ENCODE measurements around the gene DSCAML1. TPM values are rescaled to one million over a fixed set of nuclear protein-coding genes. Genes with fewer than 3 reads are reported as not detected.
"Not testable (repeated sequence)": the region's sequence is repeated elsewhere in the genome, so short reads cannot be mapped to it uniquely, and the experiment has no call there.

DSCAML1 gene
- total RNA-seq, 6 donors from 2014 or later, result 0.30 to 3.1 (median 1.3) TPM

DNA sequence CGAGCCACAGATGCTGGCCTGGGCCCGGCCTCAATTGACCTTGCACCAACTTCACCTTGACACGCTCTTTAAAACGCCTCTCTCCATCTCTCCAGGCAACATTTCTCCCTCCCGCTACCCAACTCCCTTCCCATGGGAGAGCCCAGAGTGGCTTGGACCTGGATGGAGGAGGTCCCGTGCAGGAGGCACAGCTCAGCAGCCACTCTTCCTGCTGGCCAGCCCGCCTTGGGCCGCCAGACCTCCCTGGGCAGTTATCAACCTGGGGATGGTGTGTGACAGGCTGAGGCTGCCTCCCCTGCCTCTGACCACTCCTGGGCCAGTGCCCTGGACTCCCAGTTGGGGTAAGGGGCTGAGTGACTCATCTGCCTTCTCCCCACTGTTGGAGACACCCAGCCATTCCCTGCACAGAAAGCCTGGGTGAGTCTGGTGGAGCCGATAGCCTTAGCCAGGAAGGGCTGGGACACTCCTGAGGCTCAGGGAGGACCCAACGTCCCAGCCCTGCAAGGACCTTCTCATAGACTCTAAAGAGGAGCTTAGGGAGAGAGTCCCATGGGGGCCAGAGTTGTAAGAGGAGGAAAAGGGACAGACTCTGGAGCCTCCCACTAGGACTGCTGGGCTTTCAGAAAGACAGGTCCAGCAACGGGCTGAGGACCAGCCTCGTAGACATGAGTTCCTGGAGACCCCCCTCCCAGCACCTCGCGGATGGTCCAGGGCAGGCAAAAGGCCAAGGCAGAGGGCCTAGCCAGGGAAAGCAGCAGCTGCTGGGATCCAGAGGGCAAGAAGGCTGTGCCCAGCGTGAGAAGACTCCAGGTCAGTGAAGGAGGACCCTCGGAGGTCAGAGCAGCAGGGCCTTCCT, 337.7 kb downstream of the DSCAML1 start:
- DNase-seq, result no peak
- no peaks in the 10 kb centered on the region for H3K27me3 ChIP-seq

DNA sequence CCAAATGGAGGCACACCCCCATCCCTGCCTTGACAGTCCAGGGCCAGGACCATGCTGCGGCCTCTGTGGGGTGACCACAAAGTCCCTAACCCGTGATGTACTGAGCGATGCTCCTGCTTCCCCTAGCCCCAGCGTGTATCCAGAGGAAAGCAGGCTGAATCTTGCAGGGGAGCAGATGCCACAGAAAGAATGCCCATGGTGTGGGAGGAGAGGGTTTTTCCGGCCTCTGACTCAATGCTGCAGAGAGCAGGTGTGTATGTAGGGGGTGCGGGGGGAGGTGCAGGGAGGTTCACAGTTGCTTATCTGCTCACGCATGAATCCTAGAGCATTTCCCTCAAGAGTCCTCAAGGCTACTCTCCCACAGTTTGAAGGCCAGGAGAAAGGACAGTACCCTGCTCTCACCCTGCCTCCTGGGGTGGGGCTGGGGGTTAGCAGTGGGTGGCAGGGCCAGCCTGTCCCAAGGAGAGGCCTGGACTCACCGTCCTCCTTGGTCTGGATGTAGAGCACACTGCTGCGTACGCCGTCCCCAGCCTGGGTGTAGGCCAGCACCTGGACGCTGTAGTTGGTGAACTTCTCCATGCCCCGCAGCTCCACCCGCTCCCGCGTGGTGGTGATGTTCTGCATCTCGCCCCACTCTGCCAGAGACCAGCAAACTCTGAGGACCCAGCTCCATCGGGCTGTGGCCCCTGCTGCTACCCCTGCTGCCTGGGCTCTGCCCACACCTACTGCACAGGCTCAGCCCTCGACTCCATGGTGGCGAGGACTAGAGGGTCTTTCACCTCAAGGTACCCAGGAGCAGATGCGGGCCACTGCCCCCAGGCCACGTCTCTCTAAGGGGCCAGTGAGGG, 338.5 kb downstream of the DSCAML1 start:
- H3K4me1 ChIP-seq, result no peaks in the 10 kb centered on the region
- peak in 1 of 2 donors; percentile 7 for ATAC-seq (ENCODE audit: low FRiP score in 2 of 2)
- H3K9me3 ChIP-seq, result peaks cover 0 to 7% (median 3%) of the 10 kb centered on the region in 4 donors
- TF ChIP-seq, protein P1, sequence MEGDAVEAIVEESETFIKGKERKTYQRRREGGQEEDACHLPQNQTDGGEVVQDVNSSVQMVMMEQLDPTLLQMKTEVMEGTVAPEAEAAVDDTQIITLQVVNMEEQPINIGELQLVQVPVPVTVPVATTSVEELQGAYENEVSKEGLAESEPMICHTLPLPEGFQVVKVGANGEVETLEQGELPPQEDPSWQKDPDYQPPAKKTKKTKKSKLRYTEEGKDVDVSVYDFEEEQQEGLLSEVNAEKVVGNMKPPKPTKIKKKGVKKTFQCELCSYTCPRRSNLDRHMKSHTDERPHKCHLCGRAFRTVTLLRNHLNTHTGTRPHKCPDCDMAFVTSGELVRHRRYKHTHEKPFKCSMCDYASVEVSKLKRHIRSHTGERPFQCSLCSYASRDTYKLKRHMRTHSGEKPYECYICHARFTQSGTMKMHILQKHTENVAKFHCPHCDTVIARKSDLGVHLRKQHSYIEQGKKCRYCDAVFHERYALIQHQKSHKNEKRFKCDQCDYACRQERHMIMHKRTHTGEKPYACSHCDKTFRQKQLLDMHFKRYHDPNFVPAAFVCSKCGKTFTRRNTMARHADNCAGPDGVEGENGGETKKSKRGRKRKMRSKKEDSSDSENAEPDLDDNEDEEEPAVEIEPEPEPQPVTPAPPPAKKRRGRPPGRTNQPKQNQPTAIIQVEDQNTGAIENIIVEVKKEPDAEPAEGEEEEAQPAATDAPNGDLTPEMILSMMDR (IDR thresholded peaks at IDR 0.05), result no peak
- TF ChIP-seq POLR2A (IDR thresholded peaks at IDR 0.05) (no peak), POLR2AphosphoS5 (IDR thresholded peaks at IDR 0.05) (no peak), EP300 (IDR thresholded peaks at IDR 0.05) (no peak)
- H3K36me3 ChIP-seq, result no peaks in the 10 kb centered on the region
- DNase-seq, result no peak
- 96 to 99% methylated on average over 16 to 21 of the region's 22 CpGs for WGBS, 2 donors
- no peak overlapping the region for H3K4me3 ChIP-seq
- H3K27ac ChIP-seq, result no peak overlapping the region
- no peaks in the 10 kb centered on the region for H3K27me3 ChIP-seq

More for the DNA sequence above, 337.7 kb downstream of the DSCAML1 start:
- Histone ChIP-seq H3K36me3 (no peaks in the 10 kb centered on the region), H3K27ac (no peak overlapping the region), H3K4me1 (no peaks in the 10 kb centered on the region), H3K4me3 (no peak overlapping the region), H3K9me3 (peaks cover 0 to 3% (median 0%) of the 10 kb centered on the region in 4 donors)
- WGBS, 2 donors, result 83 to 84% methylated on average over 14 to 16 of the region's 16 CpGs
- peak in 1 of 2 donors; percentile 3 for ATAC-seq (ENCODE audit: low FRiP score in 2 of 2)
- TF ChIP-seq EP300 (IDR thresholded peaks at IDR 0.05) (no peak), POLR2AphosphoS5 (IDR thresholded peaks at IDR 0.05) (no peak), POLR2A (IDR thresholded peaks at IDR 0.05) (no peak)
- TF ChIP-seq, protein P1 (IDR thresholded peaks at IDR 0.05), result no peak

DNA sequence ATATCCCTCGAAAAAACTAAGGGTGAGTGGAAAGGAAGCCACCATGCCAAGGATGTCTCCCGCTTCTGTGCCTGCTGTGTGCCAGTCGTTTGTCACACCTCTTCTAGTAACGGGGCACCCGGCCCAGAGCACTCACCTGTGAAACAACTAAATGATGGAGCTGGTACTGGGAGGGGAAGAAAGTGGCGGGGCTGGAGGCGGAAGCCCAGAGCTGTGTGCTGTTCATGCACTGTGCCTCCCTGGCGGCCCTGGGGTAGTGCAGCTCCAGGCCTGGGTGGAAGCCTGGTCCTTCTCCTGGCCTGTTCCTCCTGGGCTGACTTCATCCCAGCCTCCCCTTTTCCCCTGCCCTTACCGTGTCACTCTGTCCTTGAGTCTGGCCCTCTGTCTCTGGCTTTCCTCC, 339.2 kb downstream of the DSCAML1 start:
- Histone ChIP-seq H3K9me3 (peaks cover 0 to 7% (median 3%) of the 10 kb centered on the region in 4 donors), H3K36me3 (no peaks in the 10 kb centered on the region), H3K4me3 (no peak overlapping the region), H3K27me3 (no peaks in the 10 kb centered on the region), H3K27ac (no peak overlapping the region), H3K4me1 (no peaks in the 10 kb centered on the region)
- no peak for DNase-seq
- ATAC-seq (ENCODE audit: low FRiP score in 2 of 2), result peak in 1 of 2 donors; percentile 9
- TF ChIP-seq EP300 (IDR thresholded peaks at IDR 0.05) (no peak), POLR2A (IDR thresholded peaks at IDR 0.05) (no peak), POLR2AphosphoS5 (IDR thresholded peaks at IDR 0.05) (no peak)
- TF ChIP-seq, protein P1 (IDR thresholded peaks at IDR 0.05), result no peak
- WGBS, 2 donors, result 69 to 86% methylated on average over 8 to 9 of the region's 9 CpGs

DNA sequence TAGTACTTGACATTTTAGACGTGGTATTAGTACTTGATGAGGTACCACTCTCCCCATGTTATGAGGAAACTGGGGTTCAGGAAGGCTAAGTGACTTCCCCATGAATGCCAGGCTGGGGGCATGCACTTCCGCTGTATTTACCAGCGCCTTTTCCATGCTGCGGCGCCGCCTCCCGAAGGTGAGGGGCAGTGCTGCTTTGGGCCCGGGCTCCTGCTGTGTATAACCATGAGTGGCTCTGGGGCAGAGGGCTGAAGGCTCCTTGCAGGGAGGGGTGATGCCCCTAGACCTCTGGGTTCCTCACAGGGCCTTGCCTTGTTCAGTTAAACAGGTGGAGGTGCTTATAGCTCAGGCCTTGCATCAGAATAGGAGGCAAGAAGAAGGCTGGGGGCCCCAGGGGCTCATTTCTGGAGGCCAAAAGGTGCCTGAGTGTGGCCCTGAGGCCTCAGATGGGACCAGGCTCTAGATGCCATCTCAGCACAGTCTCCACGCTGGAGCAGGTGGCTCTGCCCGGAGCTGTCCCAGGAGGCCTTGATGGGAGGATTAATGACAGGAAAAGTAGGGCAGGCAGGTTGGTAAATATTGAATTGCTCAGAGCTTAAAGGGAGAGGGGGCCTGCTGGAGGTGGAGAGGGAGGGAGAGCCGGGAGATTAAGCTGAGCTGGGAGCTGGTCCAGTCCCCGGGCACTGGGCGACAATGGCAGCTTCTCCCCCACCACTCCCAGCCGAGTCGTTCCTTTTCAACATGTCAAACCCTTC, 339.8 kb downstream of the DSCAML1 start:
- Histone ChIP-seq H3K36me3 (no peaks in the 10 kb centered on the region), H3K27me3 (no peaks in the 10 kb centered on the region), H3K4me1 (no peaks in the 10 kb centered on the region), H3K27ac (no peak overlapping the region), H3K4me3 (no peak overlapping the region), H3K9me3 (peaks cover 0 to 7% (median 3%) of the 10 kb centered on the region in 4 donors)
- no peak for ATAC-seq (ENCODE audit: low FRiP score in 2 of 2)
- DNase-seq, result no peak
- TF ChIP-seq, protein P1 (IDR thresholded peaks at IDR 0.05), result no peak
- no peak for TF ChIP-seq POLR2AphosphoS5 (IDR thresholded peaks at IDR 0.05)
- TF ChIP-seq EP300 (IDR thresholded peaks at IDR 0.05), result no peak
- TF ChIP-seq POLR2A (IDR thresholded peaks at IDR 0.05), result no peak
- WGBS, 2 donors, result 76 to 85% methylated on average over 9 to 15 of the region's 15 CpGs

DNA sequence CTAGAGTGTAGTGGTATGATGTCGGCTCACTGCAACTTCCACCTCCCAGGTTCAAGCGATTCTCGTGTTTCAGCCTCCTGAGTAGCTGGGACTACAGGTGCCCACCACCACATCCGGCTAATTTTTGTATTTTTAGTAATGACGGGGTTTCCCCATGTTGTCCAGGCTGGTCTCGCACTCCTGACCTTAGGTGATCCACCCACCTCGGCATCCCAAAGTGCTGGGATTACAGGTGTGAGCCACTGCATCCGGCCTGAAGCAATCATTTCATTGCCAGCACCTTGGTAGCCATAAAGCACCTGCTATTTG, 340.3 kb downstream of the DSCAML1 start:
- not testable (repeated sequence) for H3K4me3 ChIP-seq; H3K27ac ChIP-seq; ATAC-seq (ENCODE audit: low FRiP score in 2 of 2); H3K36me3 ChIP-seq; DNase-seq; H3K27me3 ChIP-seq; H3K9me3 ChIP-seq; H3K4me1 ChIP-seq
- WGBS, 2 donors, result 96 to 98% methylated on average over 7 to 8 of the region's 8 CpGs

Data from upper lobe of left lung (tissue), 6 donors.